Heart left ventricle (tissue), 16 donors: ENCODE measurements around the gene MICA. TPM values are rescaled to one million over a fixed set of nuclear protein-coding genes. Genes with fewer than 3 reads are reported as not detected.
"Not testable (repeated sequence)": the region's sequence is repeated elsewhere in the genome, so short reads cannot be mapped to it uniquely, and the experiment has no call there.

Source experiments
- ATAC-seq, 4 donors: fragments of 200-7000 bp; cut with Tn5 transposase; one replicate each; pipeline ENCODE4 v1.9.1; 2020 to 2022; ENCODE audit warnings: moderate library complexity in 4 of 4, mild to moderate bottlenecking in 3 of 4, moderate number of reproducible peaks in 1 of 4
- DNase-seq, 5 donors: peaks; one replicate each; pipeline ENCODE4 v3.0.0-alpha.2; 2020
- H3K27ac ChIP-seq, 12 donors: fragments of 200-600 bp; sonication (generic) in 4 of 12; one replicate each; pipeline versions ENCODE4 v1.5.0 to v1.8.0; 2016 to 2022; ENCODE audit warnings: mild to moderate bottlenecking in 2 of 12
- H3K27me3 ChIP-seq, 9 donors: fragments of 200-600 bp; sonication (generic) in 2 of 9; one replicate each; pipeline versions ENCODE4 v1.5.1 to v1.8.0; 2016 to 2022; ENCODE audit warnings: mild to moderate bottlenecking in 3 of 9
- H3K36me3 ChIP-seq, 9 donors: fragments of 200-600 bp; sonication (generic) in 2 of 9; one replicate each; pipeline versions ENCODE4 v1.5.0 to v1.8.0; 2018 to 2022; ENCODE audit warnings: mild to moderate bottlenecking in 2 of 9
- H3K4me1 ChIP-seq, 12 donors: fragments of 200-600 bp; sonication (generic) in 4 of 12; one replicate each; pipeline versions ENCODE4 v1.5.0 to v1.8.0; 2016 to 2022; ENCODE audit warnings: mild to moderate bottlenecking in 3 of 12
- H3K4me3 ChIP-seq, 12 donors: fragments of 200-600 bp; sonication (generic) in 4 of 12; one replicate each; pipeline versions ENCODE4 v1.5.0 to v1.8.0; 2017 to 2022; ENCODE audit warnings: mild to moderate bottlenecking in 9 of 12, moderate library complexity in 4 of 12
- H3K9me3 ChIP-seq, 12 donors: fragments of 200-600 bp; sonication (generic) in 4 of 12; one replicate each; pipeline versions ENCODE4 v1.5.0 to v1.8.0; 2016 to 2022; ENCODE audit warnings: mild to moderate bottlenecking in 1 of 12
- CTCF ChIP-seq, 12 donors: fragments of 200-600 bp; sonication (generic) in 4 of 12; IDR thresholded peaks; one replicate each; pipeline versions ENCODE4 v1.5.0 to v1.8.0; 2018 to 2022; ENCODE audit warnings: antibody characterized with exemption in 12 of 12, mild to moderate bottlenecking in 5 of 12
- POLR2A ChIP-seq, 2 donors: fragments of 450-650 bp; IDR thresholded peaks; one replicate each; pipeline ENCODE4 v1.6.1; 2017; ENCODE audit warnings: antibody characterized with exemption in 2 of 2, mild to moderate bottlenecking in 2 of 2, moderate library complexity in 2 of 2
- WGBS, 4 donors: extraction: QIAGEN DNeasy Blood & Tissue Kit in 2 of 4; methylation state at CpG; one replicate each; pipeline versions ENCODE4 v1.1.5 to v1.1.7; 2013 to 2018; 5-methylcytosine and 5-hydroxymethylcytosine counted together
- intact Hi-C, 10 donors: fragments of 100-400 bp; cut with DNase I; formaldehyde crosslinking; loops; one replicate each; pipeline versions ENCODE4 v1.11.1 to v1.14.2; 2022
- polyA plus RNA-seq, 2 donors: library from polyadenylated mRNA; stranded (reverse); fragments of 200-250 nt; gene quantifications; one replicate each; pipeline ENCODE4 v1.2.3, GENCODE V29; 2013
- total RNA-seq, 9 donors: library from RNA; depleted of rRNA in 2 of 9; stranded (reverse); fragments of >200 nt in 2 of 9; fragmentation: NEBNext Ultra II Directional in 3 of 9; extraction: Animal tissue kit (Norgen Biotek cat#: 25700) in 3 of 9; gene quantifications; one replicate each; pipeline versions ENCODE4 v1.1.0 to v1.2.4, GENCODE V29; 2016 to 2023
- donor health status: ischemic (EF 13 %, LVEDD 7.1; RV severe dilation, severe dysfunction).
- donor health status: healthy with polysubstance abuse.
- donor health status: DM: no; HTN: yes; CAD: no.
- donor health status: DM: no; HTN: no; CAD: no.
- donor health status: ischemic (EF 25% LVEDD 6.9; RV normal size, moderate dysfunction).
- donor health status: ischemic (EF 25% LVEDD 5.7; RV mildly dilated, moderate dysfunction).
- donor health status: healthy.
- donor health status: DM: yes; HTN: yes; CAD: no.
- donor health status: ischemic (EF 35%, LVEDD 5.7; RV mildly dilated, moderate dysfunction).
- donor health status: nonischemic (EF 11% LVEDD 7.7; RV severe dilation, severe dysfunction).
- donor health status: DM: yes; HTN: yes; CAD: no.
- donor health status: PGD.
- donor health status: ischemic (EF 29% LVEDD 5.4; RV normal size, mild dysfunction).
- donor health status: nonischemic (EF 23%, LVEDD 6.1; RV moderate dilation, normal function).

The MICA gene
- total and polyA plus RNA-seq, 11 donors = 8.5 to 48.4 (median 11.5) TPM

GRCh38 chr6:31393932-31394331 is 9.5 kb upstream of the MICA start:
- H3K4me3 ChIP-seq = no peak overlapping the region
- H3K9me3 ChIP-seq = no peaks in the 10 kb centered on the region
- H3K27ac ChIP-seq = no peak overlapping the region
- no peaks in the 10 kb centered on the region for H3K27me3 ChIP-seq
- DNase-seq (no peak), ATAC-seq (no peak)
- WGBS, 4 donors = 62 to 91% (median 77%) methylated on average over 5 of the region's 5 CpGs
- TF ChIP-seq POLR2A (IDR thresholded peaks at IDR 0.05) = no peak
- no peak for TF ChIP-seq CTCF (IDR thresholded peaks at IDR 0.05)
- intact Hi-C loops = loop anchor here in 1 of 10 donors (5.0 kb wide), 1 partner anchor 93 kb away; no protein-coding TSS in a partner anchor
- peaks cover 0 to 22% (median 2%) of the 10 kb centered on the region in 9 donors for H3K36me3 ChIP-seq
- H3K4me1 ChIP-seq = peaks cover 0 to 30% (median 14%) of the 10 kb centered on the region in 12 donors

GRCh38 chr6:31394381-31394780 is 9.0 kb upstream of the MICA start:
- Histone ChIP-seq H3K27me3 (no peaks in the 10 kb centered on the region), H3K9me3 (no peaks in the 10 kb centered on the region), H3K36me3 (peaks cover 0 to 22% (median 2%) of the 10 kb centered on the region in 9 donors), H3K4me3 (no peak overlapping the region), H3K4me1 (peaks cover 0 to 32% (median 16%) of the 10 kb centered on the region in 12 donors), H3K27ac (no peak overlapping the region)
- WGBS, 4 donors = 66 to 85% (median 80%) methylated on average over 4 of the region's 4 CpGs
- no peak for TF ChIP-seq CTCF (IDR thresholded peaks at IDR 0.05)
- TF ChIP-seq POLR2A (IDR thresholded peaks at IDR 0.05) = no peak
- ATAC-seq (no peak), DNase-seq (no peak)
- intact Hi-C loops = loop anchor here in 1 of 10 donors (5.0 kb wide), 1 partner anchor 93 kb away; no protein-coding TSS in a partner anchor

- intact Hi-C loops = loop anchor here in 5 of 10 donors (2.0 to 5.0 kb wide), 3 partner anchors 45 to 91 kb away; no protein-coding TSS in a partner anchor
- TF ChIP-seq POLR2A (IDR thresholded peaks at IDR 0.05) (no peak), CTCF (IDR thresholded peaks at IDR 0.05) (no peak)
- ATAC-seq = no peak
- Histone ChIP-seq H3K9me3 (no peaks in the 10 kb centered on the region), H3K27ac (no peak overlapping the region), H3K36me3 (peaks cover 0 to 22% (median 2%) of the 10 kb centered on the region in 9 donors), H3K27me3 (no peaks in the 10 kb centered on the region), H3K4me3 (no peak overlapping the region), H3K4me1 (peaks cover 0 to 32% (median 16%) of the 10 kb centered on the region in 12 donors)
- DNase-seq = no peak
- 60 to 72% (median 68%) methylated on average over 7 of the region's 7 CpGs for WGBS, 4 donors
Measured at GRCh38 chr6:31395832-31396231, 7.6 kb upstream of the MICA start.

GRCh38 chr6:31396422-31397152 is 6.8 kb upstream of the MICA start:
- 41 to 45% (median 42%) methylated on average over 11 of the region's 11 CpGs for WGBS, 4 donors
- Histone ChIP-seq H3K27me3 (no peaks in the 10 kb centered on the region), H3K27ac (peak overlapping the region in 1 of 12 donors; percentile 4), H3K36me3 (peaks cover 0 to 22% (median 2%) of the 10 kb centered on the region in 9 donors), H3K4me3 (no peak overlapping the region), H3K9me3 (no peaks in the 10 kb centered on the region), H3K4me1 (peaks cover 0 to 37% (median 22%) of the 10 kb centered on the region in 12 donors)
- intact Hi-C loops = loop anchor here in 8 of 10 donors (1.0 to 5.0 kb wide), 5 partner anchors 44 to 91 kb away; no protein-coding TSS in a partner anchor
- TF ChIP-seq POLR2A (IDR thresholded peaks at IDR 0.05) = no peak
- peak; percentile 76 to 98 (median 90) for TF ChIP-seq CTCF (IDR thresholded peaks at IDR 0.05)
- ATAC-seq (peak in 2 of 4 donors; percentile 29 to 62), DNase-seq (peak; percentile 70 to 84 (median 82))

GRCh38 chr6:31397153-31397499 is 6.3 kb upstream of the MICA start:
- ATAC-seq, H3K27me3 ChIP-seq, DNase-seq, H3K4me3 ChIP-seq, H3K27ac ChIP-seq, H3K9me3 ChIP-seq: not testable (repeated sequence)
- Histone ChIP-seq H3K36me3 (peaks cover 0 to 22% (median 2%) of the 10 kb centered on the region in 9 donors), H3K4me1 (peaks cover under 1 to 42% (median 27%) of the 10 kb centered on the region in 12 donors)
- intact Hi-C loops = loop anchor here in 8 of 10 donors (1.0 to 5.0 kb wide), 5 partner anchors 44 to 90 kb away; no protein-coding TSS in a partner anchor
- 26 to 31% (median 28%) methylated on average over 8 of the region's 8 CpGs for WGBS, 4 donors
